SK-N-SH (cell line): Measurements from ENCODE around the gene FAM234A. TPM values are rescaled to one million over a fixed set of nuclear protein-coding genes. Genes with fewer than 3 reads are reported as not detected.

ENCODE experiments used
- CTCF ChIA-PET: fragments of 300-600, 350-600 bp; formaldehyde crosslinking; extraction: SDS; loops from one replicate; lab custom pipeline; 2021; lab: Yijun Ruan, JAX
- POLR2A ChIA-PET: fragments of 350-600 bp; sonication (Branson Sonifier 250); formaldehyde crosslinking; extraction: SDS; loops from one replicate; lab custom pipeline; 2020; ENCODE audit warnings: antibody characterized with exemption, inconsistent platforms; lab: Yijun Ruan, JAX
- DNase-seq: peaks from one replicate; pipeline ENCODE4 v3.0.0; 2012
- H2AFZ ChIP-seq: fragments of 200-600 bp; sonication (generic); 2 replicates; pipeline ENCODE4 v1.8.1; 2016; ENCODE audit warnings: antibody characterized with exemption, mild to moderate bottlenecking, low read depth
- H3F3A ChIP-seq: fragments of 200-600 bp; sonication (generic); replicated peaks from 2 replicates; pipeline ENCODE3; 2016; ENCODE audit warnings: antibody characterized with exemption, mild to moderate bottlenecking; ENCODE audit not compliant: insufficient read depth
- H3K27ac ChIP-seq, 2 experiments: fragments of 200-500 bp in 1 of 2; fragments of 200-600 bp in 1 of 2; sonication (Bioruptor generic) in 1 of 2; sonication (generic), shearing (Covaris generic) in 1 of 2; 2 replicates each; pipeline versions ENCODE4 v1.5.1 to v1.6.1; 2014 to 2016; ENCODE audit warnings: low read depth in 2 of 2, inconsistent platforms in 1 of 2, low read length in 1 of 2, mild to moderate bottlenecking in 1 of 2, mixed read lengths in 1 of 2
- H3K27me3 ChIP-seq: fragments of 200-600 bp; sonication (generic), shearing (Covaris generic); 2 replicates; pipeline ENCODE4 v1.6.1; 2016; ENCODE audit warnings: mixed run types; ENCODE audit not compliant: insufficient read depth
- H3K36me3 ChIP-seq, 2 experiments: fragments of 200-500 bp in 1 of 2; fragments of 200-600 bp in 1 of 2; sonication (Bioruptor generic) in 1 of 2; sonication (generic) in 1 of 2; replicated peaks in 1 of 2; 2 replicates each; pipeline versions ENCODE3 to v1.5.1; 2014 to 2016; ENCODE audit warnings: low read length in 1 of 2, mild to moderate bottlenecking in 1 of 2; ENCODE audit not compliant: insufficient read depth in 2 of 2, control insufficient read depth in 1 of 2
- H3K4me1 ChIP-seq, 2 experiments: fragments of 200-500 bp in 1 of 2; fragments of 200-600 bp in 1 of 2; sonication (Bioruptor generic) in 1 of 2; sonication (generic), shearing (Covaris generic) in 1 of 2; 2 replicates each; pipeline versions ENCODE4 v1.5.1 to v1.6.1; 2014 to 2016; ENCODE audit warnings: low read depth in 1 of 2, low read length in 1 of 2, mixed run types in 1 of 2; ENCODE audit not compliant: insufficient read depth in 2 of 2, control insufficient read depth in 1 of 2
- H3K4me2 ChIP-seq: fragments of 200-600 bp; sonication (generic), shearing (Covaris generic); 2 replicates; pipeline ENCODE4 v1.6.1; 2017; ENCODE audit warnings: mixed run types
- H3K4me3 ChIP-seq, 2 experiments: fragments of 200-500 bp in 1 of 2; fragments of 200-600 bp in 1 of 2; sonication (Bioruptor generic) in 1 of 2; sonication (generic), shearing (Covaris generic) in 1 of 2; 2 replicates each; pipeline versions ENCODE4 v1.5.1 to v1.8.1; 2014 to 2016; ENCODE audit warnings: low read depth in 2 of 2, inconsistent platforms in 1 of 2, low read length in 1 of 2, mild to moderate bottlenecking in 1 of 2, mixed read lengths in 1 of 2, moderate library complexity in 1 of 2
- H3K79me2 ChIP-seq: fragments of 200-600 bp; sonication (generic); 2 replicates; pipeline ENCODE4 v1.8.1; 2017; ENCODE audit warnings: mild to moderate bottlenecking; ENCODE audit not compliant: insufficient read depth
- H3K9ac ChIP-seq: fragments of 200-600 bp; sonication (generic); 2 replicates; pipeline ENCODE4 v1.6.1; 2017; ENCODE audit warnings: mixed run types
- H3K9me2 ChIP-seq: fragments of 200-600 bp; sonication (generic); 2 replicates; pipeline ENCODE4 v1.6.1; 2017; ENCODE audit warnings: mixed run types
- H3K9me3 ChIP-seq: fragments of 200-600 bp; sonication (generic); 2 replicates; pipeline ENCODE4 v1.6.1; 2017; ENCODE audit warnings: mixed run types, mild to moderate bottlenecking, moderate library complexity
- H4K20me1 ChIP-seq: fragments of 200-600 bp; sonication (generic); 2 replicates; pipeline ENCODE4 v1.6.1; 2017; ENCODE audit warnings: mild to moderate bottlenecking, mixed run types; ENCODE audit not compliant: insufficient read depth
- CHD2 ChIP-seq: fragments of 150-350 bp; IDR thresholded peaks from 2 replicates; pipeline ENCODE4 v1.6.1; 2018; ENCODE audit warnings: low read length; ENCODE audit not compliant: partially characterized antibody
- CTCF ChIP-seq: fragments of 200-600 bp; sonication (generic); IDR thresholded peaks from 2 replicates; pipeline ENCODE4 v1.6.1; 2017; ENCODE audit warnings: antibody characterized with exemption, mild to moderate bottlenecking, moderate library complexity
- FOXJ3 ChIP-seq: sonication (generic); formaldehyde crosslinking; IDR thresholded peaks from 2 replicates; pipeline ENCODE4 v1.5.1; 2020; ENCODE audit warnings: mild to moderate bottlenecking, missing genetic modification reagents
- FOXM1 ChIP-seq: IDR thresholded peaks from 2 replicates; pipeline ENCODE4 v1.4.0; 2012; ENCODE audit warnings: low read depth, mild to moderate bottlenecking
- GATA2 ChIP-seq: sonication (generic); formaldehyde crosslinking; IDR thresholded peaks from 2 replicates; pipeline ENCODE4 v1.5.0; 2020; ENCODE audit warnings: mild to moderate bottlenecking, missing genetic modification reagents
- JUND ChIP-seq: IDR thresholded peaks from 2 replicates; pipeline ENCODE4 v1.4.0; 2012
- MAX ChIP-seq: IDR thresholded peaks from 2 replicates; pipeline ENCODE4 v1.4.0; 2012; ENCODE audit warnings: low read depth
- MXI1 ChIP-seq: IDR thresholded peaks from 2 replicates; pipeline ENCODE4 v1.6.1; 2012; ENCODE audit warnings: mild to moderate bottlenecking, low read depth, low read length, improper control_type of control experiment
- NFIC ChIP-seq: IDR thresholded peaks from 2 replicates; pipeline ENCODE4 v1.4.0; 2012; ENCODE audit warnings: borderline replicate concordance
- PBX3 ChIP-seq: IDR thresholded peaks from 2 replicates; pipeline ENCODE4; 2012
- RCOR1 ChIP-seq: fragments of 150-350 bp; IDR thresholded peaks from 2 replicates; pipeline ENCODE4 v1.6.1; 2017; ENCODE audit warnings: antibody characterized with exemption, low read length
- SMC3 ChIP-seq: IDR thresholded peaks from 2 replicates; pipeline ENCODE4 v1.6.1; 2012; ENCODE audit warnings: low read depth, low read length, improper control_type of control experiment
- TAF1 ChIP-seq: IDR thresholded peaks from 2 replicates; pipeline ENCODE4 v1.6.1; 2012; ENCODE audit warnings: low read depth, mild to moderate bottlenecking, low read length, moderate library complexity, borderline replicate concordance
- YY1 ChIP-seq: IDR thresholded peaks from 2 replicates; pipeline ENCODE4 v1.4.0; 2012; ENCODE audit warnings: low read depth, mild to moderate bottlenecking
- WGBS: methylation state at CpG from one replicate; pipeline ENCODE4 v1.1.6; 2017; ENCODE audit warnings: low lambda C conversion rate; 5-methylcytosine and 5-hydroxymethylcytosine counted together
- polyA plus RNA-seq, 3 experiments: library from polyadenylated mRNA; depleted of rRNA; stranded (reverse); fragments of >200 nt; gene quantifications; 2 replicates each; pipeline ENCODE4 v1.2.3, GENCODE V29; 2012
- TF ChIP-seq, protein P1 (sequence below): IDR thresholded peaks from 2 replicates; pipeline ENCODE4 v1.4.0; 2012; ENCODE audit warnings: low read depth, borderline replicate concordance
- TF ChIP-seq, protein P2 (sequence below): IDR thresholded peaks from 2 replicates; pipeline ENCODE4 v1.4.0; 2012; ENCODE audit warnings: low read depth, borderline replicate concordance
- TF ChIP-seq, protein P3 (sequence below): IDR thresholded peaks from 2 replicates; pipeline ENCODE4 v1.6.1; 2012; ENCODE audit warnings: mild to moderate bottlenecking, low read depth, low read length, moderate library complexity
- TF ChIP-seq, protein P4 (sequence below): fragments of 150-350 bp; IDR thresholded peaks from 2 replicates; pipeline ENCODE4 v1.6.1; 2016; ENCODE audit warnings: mild to moderate bottlenecking, low read depth, low read length

Gene FAM234A
- polyA plus RNA-seq, 1 of the 3 experiments (the other 2 are of a cell fraction), result 126 TPM

GRCh38 chr16:242281-242680, 7.7 kb downstream of the FAM234A start:
- H3F3A ChIP-seq, result no peaks in the 10 kb centered on the region
- H3K27ac ChIP-seq, result no peak overlapping the region
- H3K79me2 ChIP-seq, result peaks cover 47% of the 10 kb centered on the region
- no peak overlapping the region for H3K4me3 ChIP-seq
- no peaks in the 10 kb centered on the region for H4K20me1 ChIP-seq
- H3K9me3 ChIP-seq, result no peaks in the 10 kb centered on the region
- no peak for TF ChIP-seq YY1
- no peak for TF ChIP-seq FOXM1
- no peak for TF ChIP-seq CTCF
- no peak for TF ChIP-seq CHD2
- TF ChIP-seq MXI1, result no peak
- TF ChIP-seq MAX, result no peak
- no peak for TF ChIP-seq TAF1
- TF ChIP-seq NFIC, result no peak
- TF ChIP-seq JUND, result no peak
- TF ChIP-seq, protein P1, sequence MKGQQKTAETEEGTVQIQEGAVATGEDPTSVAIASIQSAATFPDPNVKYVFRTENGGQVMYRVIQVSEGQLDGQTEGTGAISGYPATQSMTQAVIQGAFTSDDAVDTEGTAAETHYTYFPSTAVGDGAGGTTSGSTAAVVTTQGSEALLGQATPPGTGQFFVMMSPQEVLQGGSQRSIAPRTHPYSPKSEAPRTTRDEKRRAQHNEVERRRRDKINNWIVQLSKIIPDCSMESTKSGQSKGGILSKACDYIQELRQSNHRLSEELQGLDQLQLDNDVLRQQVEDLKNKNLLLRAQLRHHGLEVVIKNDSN, result no peak
- no peak for TF ChIP-seq RCOR1
- no peak for TF ChIP-seq PBX3
- TF ChIP-seq, protein P2, sequence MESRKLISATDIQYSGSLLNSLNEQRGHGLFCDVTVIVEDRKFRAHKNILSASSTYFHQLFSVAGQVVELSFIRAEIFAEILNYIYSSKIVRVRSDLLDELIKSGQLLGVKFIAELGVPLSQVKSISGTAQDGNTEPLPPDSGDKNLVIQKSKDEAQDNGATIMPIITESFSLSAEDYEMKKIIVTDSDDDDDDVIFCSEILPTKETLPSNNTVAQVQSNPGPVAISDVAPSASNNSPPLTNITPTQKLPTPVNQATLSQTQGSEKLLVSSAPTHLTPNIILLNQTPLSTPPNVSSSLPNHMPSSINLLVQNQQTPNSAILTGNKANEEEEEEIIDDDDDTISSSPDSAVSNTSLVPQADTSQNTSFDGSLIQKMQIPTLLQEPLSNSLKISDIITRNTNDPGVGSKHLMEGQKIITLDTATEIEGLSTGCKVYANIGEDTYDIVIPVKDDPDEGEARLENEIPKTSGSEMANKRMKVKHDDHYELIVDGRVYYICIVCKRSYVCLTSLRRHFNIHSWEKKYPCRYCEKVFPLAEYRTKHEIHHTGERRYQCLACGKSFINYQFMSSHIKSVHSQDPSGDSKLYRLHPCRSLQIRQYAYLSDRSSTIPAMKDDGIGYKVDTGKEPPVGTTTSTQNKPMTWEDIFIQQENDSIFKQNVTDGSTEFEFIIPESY, result no peak
- TF ChIP-seq SMC3, result no peak
- TF ChIP-seq, protein P3, sequence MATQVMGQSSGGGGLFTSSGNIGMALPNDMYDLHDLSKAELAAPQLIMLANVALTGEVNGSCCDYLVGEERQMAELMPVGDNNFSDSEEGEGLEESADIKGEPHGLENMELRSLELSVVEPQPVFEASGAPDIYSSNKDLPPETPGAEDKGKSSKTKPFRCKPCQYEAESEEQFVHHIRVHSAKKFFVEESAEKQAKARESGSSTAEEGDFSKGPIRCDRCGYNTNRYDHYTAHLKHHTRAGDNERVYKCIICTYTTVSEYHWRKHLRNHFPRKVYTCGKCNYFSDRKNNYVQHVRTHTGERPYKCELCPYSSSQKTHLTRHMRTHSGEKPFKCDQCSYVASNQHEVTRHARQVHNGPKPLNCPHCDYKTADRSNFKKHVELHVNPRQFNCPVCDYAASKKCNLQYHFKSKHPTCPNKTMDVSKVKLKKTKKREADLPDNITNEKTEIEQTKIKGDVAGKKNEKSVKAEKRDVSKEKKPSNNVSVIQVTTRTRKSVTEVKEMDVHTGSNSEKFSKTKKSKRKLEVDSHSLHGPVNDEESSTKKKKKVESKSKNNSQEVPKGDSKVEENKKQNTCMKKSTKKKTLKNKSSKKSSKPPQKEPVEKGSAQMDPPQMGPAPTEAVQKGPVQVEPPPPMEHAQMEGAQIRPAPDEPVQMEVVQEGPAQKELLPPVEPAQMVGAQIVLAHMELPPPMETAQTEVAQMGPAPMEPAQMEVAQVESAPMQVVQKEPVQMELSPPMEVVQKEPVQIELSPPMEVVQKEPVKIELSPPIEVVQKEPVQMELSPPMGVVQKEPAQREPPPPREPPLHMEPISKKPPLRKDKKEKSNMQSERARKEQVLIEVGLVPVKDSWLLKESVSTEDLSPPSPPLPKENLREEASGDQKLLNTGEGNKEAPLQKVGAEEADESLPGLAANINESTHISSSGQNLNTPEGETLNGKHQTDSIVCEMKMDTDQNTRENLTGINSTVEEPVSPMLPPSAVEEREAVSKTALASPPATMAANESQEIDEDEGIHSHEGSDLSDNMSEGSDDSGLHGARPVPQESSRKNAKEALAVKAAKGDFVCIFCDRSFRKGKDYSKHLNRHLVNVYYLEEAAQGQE, result no peak
- TF ChIP-seq GATA2, result no peak
- no peak for TF ChIP-seq FOXJ3 (CRISPR knock-in tag)
- TF ChIP-seq, protein P4, sequence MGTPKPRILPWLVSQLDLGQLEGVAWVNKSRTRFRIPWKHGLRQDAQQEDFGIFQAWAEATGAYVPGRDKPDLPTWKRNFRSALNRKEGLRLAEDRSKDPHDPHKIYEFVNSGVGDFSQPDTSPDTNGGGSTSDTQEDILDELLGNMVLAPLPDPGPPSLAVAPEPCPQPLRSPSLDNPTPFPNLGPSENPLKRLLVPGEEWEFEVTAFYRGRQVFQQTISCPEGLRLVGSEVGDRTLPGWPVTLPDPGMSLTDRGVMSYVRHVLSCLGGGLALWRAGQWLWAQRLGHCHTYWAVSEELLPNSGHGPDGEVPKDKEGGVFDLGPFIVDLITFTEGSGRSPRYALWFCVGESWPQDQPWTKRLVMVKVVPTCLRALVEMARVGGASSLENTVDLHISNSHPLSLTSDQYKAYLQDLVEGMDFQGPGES, result no peak
- H3K9ac ChIP-seq, result no peak overlapping the region
- H3K9me2 ChIP-seq, result no peaks in the 10 kb centered on the region
- no peak for DNase-seq
- H3K27me3 ChIP-seq, result no peaks in the 10 kb centered on the region
- CTCF ChIA-PET, result interaction anchor here (1.1 kb wide), 1 partner anchor 135 kb away, joined by 3 read pairs; no protein-coding TSS in a partner anchor
- no peaks in the 10 kb centered on the region for H3K36me3 ChIP-seq
- POLR2A ChIA-PET, result no interaction called here
- no peak overlapping the region for H3K4me2 ChIP-seq
- H3K4me1 ChIP-seq, result no peaks in the 10 kb centered on the region
- no peak overlapping the region for H2AFZ ChIP-seq
- WGBS, result 93% methylated on average over 10 of the region's 10 CpGs
